IPS DF 6.9 (cell line): Measurements from ENCODE around the gene TACR3.
"Not testable (repeated sequence)": the region's sequence is repeated elsewhere in the genome, so short reads cannot be mapped to it uniquely, and the experiment has no call there.

Source experiments
- DNase-seq: peaks from one replicate; pipeline ENCODE4 v3.0.0-alpha.2; 2013; ENCODE audit warnings: low read depth, low spot score
- H3K27ac ChIP-seq: one replicate; pipeline ENCODE4 v1.5.1; 2013; ENCODE audit warnings: low read length, control low read depth
- H3K27me3 ChIP-seq: 2 replicates; pipeline ENCODE4 v1.6.1; 2013; ENCODE audit warnings: mild to moderate bottlenecking, low read length; ENCODE audit not compliant: control insufficient read depth, insufficient read depth
- H3K36me3 ChIP-seq: 2 replicates; pipeline ENCODE4 v1.6.1; 2013; ENCODE audit warnings: low read length; ENCODE audit not compliant: control insufficient read depth, insufficient read depth
- H3K4me1 ChIP-seq: 2 replicates; pipeline ENCODE4 v1.6.1; 2013; ENCODE audit warnings: low read length; ENCODE audit not compliant: control insufficient read depth, insufficient read depth
- H3K4me3 ChIP-seq: 2 replicates; pipeline ENCODE4 v1.5.1; 2013; ENCODE audit warnings: mild to moderate bottlenecking, low read length
- H3K9me3 ChIP-seq: 2 replicates; pipeline ENCODE4 v1.6.1; 2013; ENCODE audit warnings: low read length, inconsistent platforms; ENCODE audit not compliant: control insufficient read depth, insufficient read depth
- WGBS: extraction: QIAGEN DNeasy Blood & Tissue Kit; methylation state at CpG from one replicate; pipeline ENCODE4 v1.1.7; 2013; ENCODE audit warnings: mixed read lengths, missing lambda C conversion rate; ENCODE audit not compliant: insufficient read length, insufficient coverage; 5-methylcytosine and 5-hydroxymethylcytosine counted together

Gene TACR3, protein sequence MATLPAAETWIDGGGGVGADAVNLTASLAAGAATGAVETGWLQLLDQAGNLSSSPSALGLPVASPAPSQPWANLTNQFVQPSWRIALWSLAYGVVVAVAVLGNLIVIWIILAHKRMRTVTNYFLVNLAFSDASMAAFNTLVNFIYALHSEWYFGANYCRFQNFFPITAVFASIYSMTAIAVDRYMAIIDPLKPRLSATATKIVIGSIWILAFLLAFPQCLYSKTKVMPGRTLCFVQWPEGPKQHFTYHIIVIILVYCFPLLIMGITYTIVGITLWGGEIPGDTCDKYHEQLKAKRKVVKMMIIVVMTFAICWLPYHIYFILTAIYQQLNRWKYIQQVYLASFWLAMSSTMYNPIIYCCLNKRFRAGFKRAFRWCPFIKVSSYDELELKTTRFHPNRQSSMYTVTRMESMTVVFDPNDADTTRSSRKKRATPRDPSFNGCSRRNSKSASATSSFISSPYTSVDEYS

DNA sequence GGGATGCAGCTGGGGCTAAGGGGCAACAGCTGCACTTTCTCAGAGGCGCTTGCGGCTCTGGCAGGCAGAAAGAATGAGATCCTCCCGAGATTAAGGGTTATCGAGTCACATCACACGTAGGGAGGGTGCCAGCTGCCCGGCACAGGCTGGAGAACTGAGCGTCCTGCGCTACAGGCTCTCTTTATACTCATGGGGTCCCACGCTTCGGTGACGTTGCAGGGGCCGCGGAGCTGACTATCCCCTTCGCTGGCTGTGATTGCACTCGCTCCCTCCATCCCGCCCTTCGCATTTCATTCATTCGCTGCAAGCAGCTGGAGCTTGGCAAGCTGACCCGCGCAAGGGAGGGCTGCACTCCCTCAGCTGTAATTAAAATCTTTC is at the start of gene TACR3:
Gene TACR3, minus strand, starts transcription at position 156 of the 378 bp plus-strand sequence. CDS start 310 bp downstream, outside the sequence.
- Histone ChIP-seq H3K4me1 (no peaks in the 10 kb centered on the region; the same call in 1 of the 2 replicates), H3K36me3 (no peaks in the 10 kb centered on the region), H3K4me3 (peak within 1 kb of the TSS; percentile 54; the same call in 1 of the 2 replicates), H3K27me3 (peaks cover 5% of the 10 kb centered on the region; the same call in 1 of the 2 replicates), H3K27ac (no peak within 1 kb of the TSS), H3K9me3 (no peaks in the 10 kb centered on the region)
- no peak for DNase-seq
- no CpG with 5 or more reads among the region's 20 CpGs for WGBS

DNA sequence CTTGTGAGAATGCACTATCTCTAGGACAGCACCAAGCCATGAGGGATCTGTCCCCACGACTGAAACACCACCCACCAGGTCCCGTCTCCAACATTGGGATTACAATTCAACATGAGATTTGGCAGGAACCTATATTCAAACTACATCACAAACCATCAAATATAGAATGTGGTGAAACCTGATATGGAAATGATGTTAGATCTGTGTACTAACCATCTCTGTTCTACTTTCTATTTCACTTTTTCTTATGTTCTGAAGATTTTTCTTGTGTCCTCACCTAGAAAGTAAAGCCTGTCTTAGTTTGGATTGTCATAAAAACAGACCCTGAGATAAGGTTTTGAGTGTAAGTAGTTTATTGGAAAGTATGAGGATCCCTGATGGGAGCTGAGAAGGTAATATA is 37.8 kb upstream of the TACR3 start:
- no peak for DNase-seq
- no peak overlapping the region for H3K27ac ChIP-seq
- H3K9me3 ChIP-seq: no peaks in the 10 kb centered on the region
- H3K4me3 ChIP-seq: no peak overlapping the region
- no peaks in the 10 kb centered on the region for H3K36me3 ChIP-seq
- no CpG with 5 or more reads among the region's 2 CpGs for WGBS
- H3K27me3 ChIP-seq: no peaks in the 10 kb centered on the region
- no peaks in the 10 kb centered on the region for H3K4me1 ChIP-seq

DNA sequence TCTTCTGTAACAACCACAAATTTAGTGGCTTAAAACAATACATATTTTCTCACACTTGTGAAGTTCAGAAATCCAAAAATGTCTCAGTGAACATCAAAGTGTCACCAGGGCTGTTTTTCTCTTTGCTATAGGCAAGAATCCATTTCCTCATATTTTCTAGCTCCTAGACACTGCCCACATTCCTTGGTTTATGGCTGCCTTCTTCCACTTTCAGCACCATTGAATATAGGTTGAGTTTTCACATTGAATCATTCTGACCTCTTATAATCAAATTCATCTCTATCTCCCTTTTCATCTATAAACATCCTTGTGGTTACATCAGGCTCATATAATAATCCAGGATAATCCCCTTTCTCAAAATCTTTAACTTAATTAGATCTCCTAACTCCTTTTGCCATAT is 37.0 kb upstream of the TACR3 start:
- Histone ChIP-seq H3K27ac (no peak overlapping the region), H3K27me3 (no peaks in the 10 kb centered on the region), H3K9me3 (no peaks in the 10 kb centered on the region), H3K4me3 (no peak overlapping the region), H3K4me1 (no peaks in the 10 kb centered on the region), H3K36me3 (no peaks in the 10 kb centered on the region)
- no peak for DNase-seq

DNA sequence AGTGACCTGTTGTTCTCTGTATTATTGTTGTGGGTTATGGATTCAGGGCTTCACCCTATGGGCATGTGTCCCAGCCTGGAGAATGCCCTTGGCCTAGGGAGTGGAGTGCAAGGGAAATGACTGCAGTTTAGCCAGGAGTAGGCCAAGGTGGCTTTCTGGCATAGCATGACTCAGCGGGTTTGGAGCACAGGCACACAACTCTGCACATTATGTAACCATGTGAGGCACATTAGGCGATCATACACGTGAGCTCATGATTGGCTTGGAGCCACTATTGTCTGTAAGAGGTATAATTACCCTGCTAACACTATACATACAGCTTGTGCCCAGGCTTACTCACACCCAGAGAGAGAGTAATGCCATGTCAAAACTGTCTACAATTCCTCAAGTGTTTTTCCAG is 35.1 kb upstream of the TACR3 start:
- Histone ChIP-seq H3K9me3 (no peaks in the 10 kb centered on the region), H3K27ac (no peak overlapping the region), H3K27me3 (no peaks in the 10 kb centered on the region), H3K36me3 (no peaks in the 10 kb centered on the region), H3K4me3 (no peak overlapping the region), H3K4me1 (no peaks in the 10 kb centered on the region)
- no CpG with 5 or more reads among the region's 3 CpGs for WGBS
- no peak for DNase-seq

DNA sequence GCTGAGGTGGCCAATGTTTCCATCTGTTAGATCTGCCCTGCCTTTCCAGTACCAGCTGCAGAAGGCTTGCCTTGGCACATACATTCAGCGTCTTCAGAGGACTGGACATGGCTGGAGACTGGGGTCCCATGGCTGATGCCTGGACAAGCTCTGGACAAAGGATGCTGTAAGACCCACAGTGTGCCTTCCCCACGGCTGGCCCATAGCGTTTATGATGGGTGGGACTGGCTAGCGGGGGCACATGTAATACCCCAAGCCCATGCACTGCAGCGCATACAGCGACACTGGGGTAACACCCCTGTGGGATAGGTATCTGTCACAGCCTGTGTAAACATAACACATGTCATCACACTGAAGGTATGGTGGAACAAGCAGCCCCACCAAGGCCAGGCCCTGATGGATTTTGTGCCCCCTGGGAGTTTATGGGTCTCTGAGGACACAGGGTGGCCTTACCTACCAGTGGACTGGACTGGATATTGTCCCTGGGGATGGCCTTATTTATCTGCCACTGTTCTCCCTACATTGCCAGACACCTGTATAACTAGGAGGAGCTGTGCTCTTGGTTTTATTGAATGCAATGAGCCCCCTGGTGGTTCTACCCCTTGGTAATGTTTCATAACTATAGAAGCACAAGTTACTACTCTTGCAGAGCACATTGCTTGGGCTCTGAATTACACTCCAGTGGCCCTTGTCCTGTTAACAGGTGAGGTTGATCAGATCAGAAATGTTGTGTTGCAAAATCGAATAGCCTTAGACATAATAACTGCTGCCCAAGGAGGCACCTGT is 34.3 kb upstream of the TACR3 start:
- no peaks in the 10 kb centered on the region for H3K9me3 ChIP-seq
- no peak for DNase-seq
- H3K27ac ChIP-seq: no peak overlapping the region
- no peaks in the 10 kb centered on the region for H3K4me1 ChIP-seq
- H3K27me3 ChIP-seq: no peaks in the 10 kb centered on the region
- no CpG with 5 or more reads among the region's 7 CpGs for WGBS
- H3K4me3 ChIP-seq: no peak overlapping the region
- H3K36me3 ChIP-seq: no peaks in the 10 kb centered on the region

DNA sequence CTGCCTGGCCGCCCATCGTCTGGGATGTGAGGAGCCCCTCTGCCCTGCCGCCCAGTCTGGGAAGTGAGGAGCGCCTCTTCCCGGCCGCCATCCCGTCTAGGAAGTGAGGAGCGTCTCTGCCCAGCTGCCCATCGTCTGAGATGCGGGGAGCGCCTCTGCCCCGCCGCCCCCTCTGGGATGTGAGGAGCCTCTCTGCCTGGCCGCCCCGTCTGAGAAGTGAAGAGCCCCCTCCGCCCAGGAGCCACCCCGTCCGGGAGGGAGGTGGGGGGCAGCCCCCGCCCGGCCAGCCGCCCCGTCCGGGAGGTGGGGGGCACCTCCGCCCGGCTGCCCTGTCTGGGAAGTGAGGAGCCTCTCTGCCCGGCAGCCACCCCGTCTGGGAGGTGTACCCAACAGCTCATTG is 3.4 kb upstream of the TACR3 start:
- not testable (repeated sequence) for DNase-seq, H3K4me1 ChIP-seq
- no CpG with 5 or more reads among the region's 27 CpGs for WGBS

DNA sequence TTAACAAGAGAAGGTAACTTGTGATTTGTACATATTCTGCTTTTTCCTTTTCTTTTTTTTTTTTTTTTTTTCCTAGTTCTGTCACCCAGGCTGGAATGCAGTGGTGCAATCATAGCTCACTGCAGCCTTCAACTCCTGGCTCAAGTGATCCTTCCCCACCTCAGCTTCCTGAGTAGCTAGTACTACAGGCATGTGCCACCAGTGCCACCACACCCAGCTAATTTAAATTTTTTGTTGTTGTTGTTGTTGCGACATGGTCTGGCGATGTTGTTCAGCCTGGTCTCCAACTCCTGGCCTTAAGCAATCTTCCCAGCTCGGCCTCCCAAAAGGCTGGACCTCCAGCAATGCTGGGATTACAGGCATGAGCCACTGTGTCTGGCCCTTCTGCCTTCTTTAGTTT is 1.5 kb upstream of the TACR3 start:
- Histone ChIP-seq H3K27ac (no peak overlapping the region), H3K36me3 (no peaks in the 10 kb centered on the region), H3K9me3 (no peaks in the 10 kb centered on the region), H3K4me3 (no peak overlapping the region), H3K27me3 (peaks cover 5% of the 10 kb centered on the region; the same call in 1 of the 2 replicates), H3K4me1 (no peaks in the 10 kb centered on the region; the same call in 1 of the 2 replicates)
- no CpG with 5 or more reads among the region's 3 CpGs for WGBS
- DNase-seq: no peak

More for the DNA sequence above, 3.4 kb upstream of the TACR3 start:
- not testable (repeated sequence) for H3K9me3 ChIP-seq, H3K36me3 ChIP-seq, H3K4me3 ChIP-seq, H3K27me3 ChIP-seq, H3K27ac ChIP-seq

DNA sequence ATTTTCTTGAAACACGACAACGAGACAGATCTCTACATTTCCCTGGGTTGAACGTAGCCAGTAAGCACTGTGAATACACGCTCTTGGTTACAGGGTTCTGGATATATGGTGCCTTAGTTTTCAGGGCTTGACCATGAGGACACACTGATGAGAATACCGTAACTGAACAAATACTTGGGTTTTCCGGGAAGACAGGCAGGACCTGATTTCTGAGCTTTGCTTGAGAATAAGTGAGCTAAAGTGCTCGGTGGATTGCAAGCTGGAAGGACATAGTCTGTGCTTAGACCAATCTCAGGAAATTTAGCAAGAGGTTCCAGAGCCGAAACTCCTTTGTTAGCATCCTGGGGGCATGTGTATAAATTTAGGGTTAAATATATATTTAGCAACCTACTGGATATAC is 876 bp upstream of the TACR3 start:
- no peak overlapping the region for H3K4me3 ChIP-seq
- H3K27ac ChIP-seq: no peak overlapping the region
- H3K4me1 ChIP-seq: no peaks in the 10 kb centered on the region; the same call in 1 of the 2 replicates
- H3K36me3 ChIP-seq: no peaks in the 10 kb centered on the region
- no CpG with 5 or more reads among the region's 8 CpGs for WGBS
- no peak for DNase-seq
- no peaks in the 10 kb centered on the region for H3K9me3 ChIP-seq
- peaks cover 5% of the 10 kb centered on the region; the same call in 1 of the 2 replicates for H3K27me3 ChIP-seq

DNA sequence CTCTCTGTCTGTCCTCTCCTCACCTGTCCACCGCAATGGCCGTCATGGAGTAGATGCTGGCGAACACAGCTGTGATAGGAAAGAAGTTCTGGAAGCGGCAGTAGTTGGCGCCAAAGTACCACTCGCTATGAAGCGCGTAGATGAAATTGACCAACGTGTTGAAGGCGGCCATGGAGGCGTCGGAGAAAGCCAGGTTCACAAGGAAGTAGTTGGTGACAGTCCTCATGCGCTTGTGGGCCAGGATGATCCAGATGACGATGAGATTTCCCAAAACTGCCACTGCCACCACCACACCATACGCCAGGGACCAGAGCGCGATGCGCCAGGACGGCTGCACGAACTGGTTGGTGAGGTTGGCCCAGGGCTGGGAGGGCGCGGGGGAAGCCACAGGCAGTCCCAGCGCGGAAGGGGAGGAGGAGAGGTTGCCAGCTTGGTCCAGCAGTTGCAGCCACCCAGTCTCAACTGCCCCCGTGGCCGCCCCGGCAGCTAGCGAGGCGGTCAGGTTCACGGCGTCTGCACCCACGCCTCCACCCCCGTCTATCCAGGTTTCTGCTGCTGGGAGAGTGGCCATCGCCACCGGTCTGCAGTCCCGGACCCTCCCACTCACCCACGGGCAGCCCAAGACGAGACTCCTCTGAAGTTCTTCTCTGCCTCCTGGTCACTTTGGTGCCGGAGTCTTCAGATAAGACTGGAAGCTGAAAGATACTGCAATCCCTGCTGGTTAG is 518 bp downstream of the TACR3 start:
- Histone ChIP-seq H3K4me3 (peak overlapping the region; percentile 54; the same call in 1 of the 2 replicates), H3K36me3 (no peaks in the 10 kb centered on the region), H3K27ac (no peak overlapping the region), H3K9me3 (no peaks in the 10 kb centered on the region), H3K27me3 (peaks cover 5% of the 10 kb centered on the region; the same call in 1 of the 2 replicates), H3K4me1 (no peaks in the 10 kb centered on the region; the same call in 1 of the 2 replicates)
- DNase-seq: no peak
- WGBS: no CpG with 5 or more reads among the region's 39 CpGs

DNA sequence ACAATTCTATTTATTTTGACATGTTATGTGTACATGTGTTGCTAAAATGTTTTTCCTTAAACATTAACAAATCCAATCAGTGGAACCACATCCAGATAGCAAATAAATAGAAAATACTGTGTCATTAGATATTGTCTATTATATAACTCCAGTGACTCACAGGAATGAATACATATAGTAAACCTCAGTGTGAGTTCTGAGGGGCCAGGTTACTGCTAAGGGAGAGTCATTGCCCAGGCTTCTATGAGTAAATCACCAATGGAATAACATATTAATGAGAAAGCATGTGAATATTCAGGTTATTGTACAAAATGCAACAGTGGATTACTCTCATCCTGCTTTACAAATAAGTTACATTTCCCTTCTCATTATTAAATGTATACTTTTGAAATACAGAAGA is 27.2 kb downstream of the TACR3 start:
- H3K4me1 ChIP-seq: no peaks in the 10 kb centered on the region
- no peak for DNase-seq
- no peaks in the 10 kb centered on the region for H3K36me3 ChIP-seq
- H3K27ac ChIP-seq: no peak overlapping the region
- no peaks in the 10 kb centered on the region for H3K9me3 ChIP-seq
- no peak overlapping the region for H3K4me3 ChIP-seq
- no peaks in the 10 kb centered on the region for H3K27me3 ChIP-seq
